ENCODE results near the gene TRIP11.

GRCh38 chr14:91996948-91997371 is 42.9 kb downstream of the TRIP11 start:
- peak; percentile 55 for TF ChIP-seq CTCF (IDR thresholded peaks at IDR 0.05; ENCODE audit: low read depth, low read length)
- no peak for TF ChIP-seq MAX (IDR thresholded peaks at IDR 0.05; ENCODE audit: low read depth, low read length)
